Measurements from ENCODE around the gene TXNDC8. TPM values are rescaled to one million over a fixed set of nuclear protein-coding genes. Genes with fewer than 3 reads are reported as not detected.

The TXNDC8 gene
- total and polyA plus RNA-seq, 7 donors = not detected

DNA sequence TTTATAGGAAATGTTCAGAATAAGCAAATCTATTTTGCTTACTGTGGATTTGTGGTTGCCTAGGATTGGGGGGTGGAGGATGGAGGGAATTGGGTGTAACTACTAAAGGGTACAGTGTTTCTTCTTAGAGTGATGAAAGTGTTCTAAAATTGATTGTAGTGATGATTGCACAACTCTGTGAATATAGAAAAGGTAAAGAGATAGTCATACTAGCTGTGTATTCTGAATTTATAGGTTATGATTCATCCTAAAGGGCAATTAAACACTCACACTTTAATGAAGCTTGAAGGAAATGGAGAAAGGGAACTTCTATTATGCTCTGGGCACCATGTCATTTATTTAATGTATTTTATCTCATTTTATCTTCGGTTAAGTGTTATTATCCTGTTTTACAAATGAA lies 9.9 kb downstream of the TXNDC8 start:
- H3K4me1 ChIP-seq = no peaks in the 10 kb centered on the region
- H3K4me3 ChIP-seq = no peak overlapping the region
- WGBS, 2 donors = 12 to 69% methylated on average over 1 of the region's 1 CpG
- no peak overlapping the region for H3K27ac ChIP-seq
- no peak for DNase-seq
- no peaks in the 10 kb centered on the region for H3K27me3 ChIP-seq
- TF ChIP-seq POLR2A (IDR thresholded peaks at IDR 0.05) = no peak
- no peak for TF ChIP-seq POLR2AphosphoS5 (IDR thresholded peaks at IDR 0.05)
- TF ChIP-seq, protein P1, sequence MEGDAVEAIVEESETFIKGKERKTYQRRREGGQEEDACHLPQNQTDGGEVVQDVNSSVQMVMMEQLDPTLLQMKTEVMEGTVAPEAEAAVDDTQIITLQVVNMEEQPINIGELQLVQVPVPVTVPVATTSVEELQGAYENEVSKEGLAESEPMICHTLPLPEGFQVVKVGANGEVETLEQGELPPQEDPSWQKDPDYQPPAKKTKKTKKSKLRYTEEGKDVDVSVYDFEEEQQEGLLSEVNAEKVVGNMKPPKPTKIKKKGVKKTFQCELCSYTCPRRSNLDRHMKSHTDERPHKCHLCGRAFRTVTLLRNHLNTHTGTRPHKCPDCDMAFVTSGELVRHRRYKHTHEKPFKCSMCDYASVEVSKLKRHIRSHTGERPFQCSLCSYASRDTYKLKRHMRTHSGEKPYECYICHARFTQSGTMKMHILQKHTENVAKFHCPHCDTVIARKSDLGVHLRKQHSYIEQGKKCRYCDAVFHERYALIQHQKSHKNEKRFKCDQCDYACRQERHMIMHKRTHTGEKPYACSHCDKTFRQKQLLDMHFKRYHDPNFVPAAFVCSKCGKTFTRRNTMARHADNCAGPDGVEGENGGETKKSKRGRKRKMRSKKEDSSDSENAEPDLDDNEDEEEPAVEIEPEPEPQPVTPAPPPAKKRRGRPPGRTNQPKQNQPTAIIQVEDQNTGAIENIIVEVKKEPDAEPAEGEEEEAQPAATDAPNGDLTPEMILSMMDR (IDR thresholded peaks at IDR 0.05) = no peak
- TF ChIP-seq EP300 (IDR thresholded peaks at IDR 0.05) = no peak
- intact Hi-C loops (cut with DNase I) = no loop called here
- no peaks in the 10 kb centered on the region for H3K36me3 ChIP-seq
- no peaks in the 10 kb centered on the region for H3K9me3 ChIP-seq

DNA sequence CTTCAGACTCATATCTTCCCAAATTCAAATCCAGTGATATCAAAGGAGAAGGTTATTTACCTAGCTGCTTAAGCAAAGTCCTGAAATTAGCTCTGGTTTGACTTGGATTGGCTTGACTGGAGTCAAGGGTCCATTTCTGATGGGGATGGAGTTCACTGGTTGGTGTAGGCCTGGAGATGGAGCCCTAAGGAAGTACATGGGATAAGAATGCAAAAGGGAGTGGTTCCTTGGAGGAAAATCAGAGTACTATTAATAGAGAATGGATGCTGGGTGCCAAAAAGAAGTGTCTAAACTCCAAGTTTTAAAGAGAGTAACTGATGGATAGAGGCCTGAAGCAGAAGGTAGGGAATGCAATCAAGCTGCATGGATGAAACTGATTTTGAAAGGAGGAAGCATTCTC lies 13.8 kb downstream of the TXNDC8 start:
- DNase-seq = no peak
- no peaks in the 10 kb centered on the region for H3K27me3 ChIP-seq
- H3K4me3 ChIP-seq = no peak overlapping the region
- intact Hi-C loops (cut with DNase I) = no loop called here
- H3K36me3 ChIP-seq = no peaks in the 10 kb centered on the region
- H3K4me1 ChIP-seq = no peaks in the 10 kb centered on the region
- no peak overlapping the region for H3K27ac ChIP-seq
- H3K9me3 ChIP-seq = no peaks in the 10 kb centered on the region
- TF ChIP-seq POLR2A (IDR thresholded peaks at IDR 0.05) (no peak), EP300 (IDR thresholded peaks at IDR 0.05) (no peak), POLR2AphosphoS5 (IDR thresholded peaks at IDR 0.05) (no peak)
- TF ChIP-seq, protein P1 (IDR thresholded peaks at IDR 0.05) = no peak

DNA sequence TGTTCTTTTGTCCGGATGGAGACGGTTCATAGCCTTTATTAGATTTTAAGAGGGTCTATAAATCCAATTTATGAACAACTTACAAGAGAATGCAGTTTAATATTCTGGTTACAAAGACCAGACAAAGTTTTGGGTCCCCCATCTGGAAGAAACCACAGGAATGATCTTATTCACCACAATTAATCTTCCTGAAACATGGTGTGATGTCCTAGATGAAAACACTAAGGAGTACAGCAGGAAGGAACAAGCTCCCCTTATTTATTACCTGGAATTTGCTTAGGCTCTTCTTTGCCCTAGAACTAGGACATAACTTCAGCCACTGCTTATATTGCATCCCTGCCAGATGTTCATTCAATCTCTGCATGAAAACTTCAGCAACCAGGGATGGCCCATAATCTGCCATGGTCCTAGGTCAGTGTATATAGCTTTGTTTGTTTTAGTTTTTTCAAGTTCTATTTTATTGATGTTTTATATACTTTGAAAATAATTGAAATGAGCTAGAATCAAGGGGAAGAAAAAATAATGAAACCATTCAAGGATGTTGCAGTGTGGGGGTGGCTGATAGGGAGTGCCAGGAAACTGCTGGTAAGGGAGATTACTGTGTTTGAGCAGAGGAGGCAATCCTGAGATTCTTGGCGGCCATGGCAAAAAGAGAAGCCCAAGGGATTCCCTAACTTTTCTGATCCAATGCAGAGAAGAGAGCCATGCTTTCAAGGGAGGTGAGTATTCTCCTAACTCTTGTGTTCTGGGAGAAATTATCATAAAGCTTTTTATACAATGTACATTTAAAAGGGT lies 16.8 kb downstream of the TXNDC8 start:
- no peak overlapping the region for H3K27ac ChIP-seq

DNA sequence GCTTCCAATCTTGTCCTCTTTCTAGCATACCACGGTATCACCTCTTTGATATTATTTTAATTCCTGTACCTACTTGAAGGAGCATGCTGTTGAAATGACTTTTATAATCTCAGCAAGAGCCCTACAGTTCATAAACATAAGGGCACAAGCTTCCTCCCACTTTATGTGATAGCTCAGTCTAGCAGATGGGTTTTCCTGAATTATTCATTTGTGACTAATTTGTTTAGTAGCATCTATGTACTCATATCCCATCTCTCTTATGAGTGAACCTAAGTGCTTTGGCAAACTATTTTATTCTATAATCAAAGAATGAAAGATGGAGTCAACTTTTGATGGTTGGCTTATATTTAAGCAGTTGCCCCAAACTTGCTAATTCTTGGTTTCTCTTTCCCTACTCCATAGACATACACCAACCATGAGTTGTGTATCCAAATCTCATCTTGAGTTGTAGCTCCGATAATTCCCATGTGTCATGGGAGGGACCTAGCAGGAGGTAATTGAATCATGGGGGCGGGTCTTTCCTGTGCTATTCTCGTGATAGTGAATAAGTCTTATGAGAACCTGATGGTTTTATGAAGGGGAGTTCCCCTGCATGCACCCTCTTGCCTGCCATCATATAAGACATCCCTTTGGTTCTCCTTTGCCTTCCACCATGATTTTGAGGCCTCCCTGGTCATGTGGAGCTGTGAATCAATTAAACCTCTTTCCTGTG lies 17.7 kb downstream of the TXNDC8 start:
- TF ChIP-seq POLR2AphosphoS5 (IDR thresholded peaks at IDR 0.05) (no peak), EP300 (IDR thresholded peaks at IDR 0.05) (no peak), POLR2A (IDR thresholded peaks at IDR 0.05) (no peak)
- TF ChIP-seq, protein P1 (IDR thresholded peaks at IDR 0.05) = no peak
- 85 to 87% methylated on average over 4 of the region's 4 CpGs for WGBS, 2 donors
- intact Hi-C loops (cut with DNase I) = no loop called here
- Histone ChIP-seq H3K4me3 (no peak overlapping the region), H3K4me1 (no peaks in the 10 kb centered on the region), H3K36me3 (no peaks in the 10 kb centered on the region), H3K27me3 (no peaks in the 10 kb centered on the region), H3K9me3 (no peaks in the 10 kb centered on the region), H3K27ac (no peak overlapping the region)
- DNase-seq = no peak

More for the DNA sequence above, 16.8 kb downstream of the TXNDC8 start:
- no peak overlapping the region for H3K4me3 ChIP-seq
- H3K4me1 ChIP-seq = no peaks in the 10 kb centered on the region
- H3K9me3 ChIP-seq = no peaks in the 10 kb centered on the region
- WGBS, 2 donors = 66 to 67% methylated on average over 3 of the region's 3 CpGs
- DNase-seq = no peak
- intact Hi-C loops (cut with DNase I) = no loop called here
- no peaks in the 10 kb centered on the region for H3K36me3 ChIP-seq
- TF ChIP-seq EP300 (IDR thresholded peaks at IDR 0.05) (no peak), POLR2AphosphoS5 (IDR thresholded peaks at IDR 0.05) (no peak), POLR2A (IDR thresholded peaks at IDR 0.05) (no peak)
- TF ChIP-seq, protein P1 (IDR thresholded peaks at IDR 0.05) = no peak
- H3K27me3 ChIP-seq = no peaks in the 10 kb centered on the region

Data from sigmoid colon (tissue), 7 donors.